Fibroblast of villous mesenchyme (primary cell): ENCODE data around the gene PDIA5. TPM values are rescaled to one million over a fixed set of nuclear protein-coding genes. Genes with fewer than 3 reads are reported as not detected.

Source experiments
- DNase-seq: peaks from one replicate; pipeline ENCODE4 v3.0.0-alpha.2; 2010; ENCODE audit warnings: low read depth
- H3K4me3 ChIP-seq: 2 replicates; pipeline ENCODE4 v1.5.1; 2011; ENCODE audit warnings: low read depth, mild to moderate bottlenecking, low read length
- total RNA-seq: library from RNA; depleted of rRNA; stranded (reverse); fragments of >200 nt; gene quantifications from 2 replicates; pipeline ENCODE4 v1.2.3, GENCODE V29; 2012
- TF ChIP-seq, protein P1 (sequence below): IDR thresholded peaks from 2 replicates; pipeline ENCODE4 v1.5.1; 2012; ENCODE audit warnings: low read depth, mild to moderate bottlenecking, low read length; ENCODE audit not compliant: insufficient read depth

PDIA5 gene
- total RNA-seq, 1 donor, result 43.6 TPM

- DNase-seq, result no peak
- H3K4me3 ChIP-seq, result no peak overlapping the region
- TF ChIP-seq, protein P1, sequence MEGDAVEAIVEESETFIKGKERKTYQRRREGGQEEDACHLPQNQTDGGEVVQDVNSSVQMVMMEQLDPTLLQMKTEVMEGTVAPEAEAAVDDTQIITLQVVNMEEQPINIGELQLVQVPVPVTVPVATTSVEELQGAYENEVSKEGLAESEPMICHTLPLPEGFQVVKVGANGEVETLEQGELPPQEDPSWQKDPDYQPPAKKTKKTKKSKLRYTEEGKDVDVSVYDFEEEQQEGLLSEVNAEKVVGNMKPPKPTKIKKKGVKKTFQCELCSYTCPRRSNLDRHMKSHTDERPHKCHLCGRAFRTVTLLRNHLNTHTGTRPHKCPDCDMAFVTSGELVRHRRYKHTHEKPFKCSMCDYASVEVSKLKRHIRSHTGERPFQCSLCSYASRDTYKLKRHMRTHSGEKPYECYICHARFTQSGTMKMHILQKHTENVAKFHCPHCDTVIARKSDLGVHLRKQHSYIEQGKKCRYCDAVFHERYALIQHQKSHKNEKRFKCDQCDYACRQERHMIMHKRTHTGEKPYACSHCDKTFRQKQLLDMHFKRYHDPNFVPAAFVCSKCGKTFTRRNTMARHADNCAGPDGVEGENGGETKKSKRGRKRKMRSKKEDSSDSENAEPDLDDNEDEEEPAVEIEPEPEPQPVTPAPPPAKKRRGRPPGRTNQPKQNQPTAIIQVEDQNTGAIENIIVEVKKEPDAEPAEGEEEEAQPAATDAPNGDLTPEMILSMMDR, result no peak
These were observed 18.2 kb upstream of the PDIA5 start for GRCh38 chr3:123048480-123049237.

DNA sequence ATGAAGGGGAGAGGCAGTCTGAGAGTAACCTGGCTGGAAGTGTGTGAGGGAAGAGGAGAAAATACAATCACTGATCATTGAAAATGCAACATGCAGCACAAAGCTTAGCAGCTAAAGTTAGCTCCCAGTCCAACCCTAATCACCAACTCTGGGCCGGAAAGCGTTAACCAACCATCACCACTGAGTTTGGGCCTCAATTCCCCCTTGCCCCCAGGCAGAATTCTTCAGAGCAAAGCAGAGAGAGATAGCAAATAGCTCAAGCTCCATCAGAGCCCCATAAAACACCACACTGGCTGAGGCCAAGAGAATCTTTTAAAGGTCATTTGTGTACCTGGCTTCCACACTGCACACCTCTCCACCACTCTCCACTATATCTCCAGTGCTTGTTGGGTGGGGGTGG is 16.2 kb upstream of the PDIA5 start:
- no peak overlapping the region for H3K4me3 ChIP-seq
- TF ChIP-seq, protein P1, result no peak
- no peak for DNase-seq

DNA sequence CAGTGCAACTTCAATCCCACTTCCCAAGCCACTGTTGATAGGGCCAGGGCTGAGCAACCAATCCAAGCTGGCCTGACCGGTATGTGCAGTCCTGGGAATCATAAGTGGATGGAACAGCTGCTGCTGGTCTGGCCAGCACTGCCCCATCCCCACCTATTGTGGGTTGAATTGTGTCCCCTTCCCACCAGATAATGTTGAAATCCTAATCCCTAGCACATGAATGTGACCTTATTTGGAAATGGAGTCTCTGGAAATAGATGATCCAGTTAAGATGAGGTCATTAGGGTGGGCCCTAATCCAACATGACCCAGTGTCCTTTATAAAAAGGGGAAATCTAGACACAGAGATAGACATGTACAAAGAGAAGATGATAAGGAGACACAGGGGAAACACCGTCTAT is 13.7 kb upstream of the PDIA5 start:
- H3K4me3 ChIP-seq, result no peak overlapping the region
- TF ChIP-seq, protein P1, result no peak
- DNase-seq, result peak; percentile 50

GRCh38 chr3:123054109-123054778 is 12.6 kb upstream of the PDIA5 start:
- H3K4me3 ChIP-seq, result no peak overlapping the region
- no peak for DNase-seq
- TF ChIP-seq, protein P1, result no peak

DNA sequence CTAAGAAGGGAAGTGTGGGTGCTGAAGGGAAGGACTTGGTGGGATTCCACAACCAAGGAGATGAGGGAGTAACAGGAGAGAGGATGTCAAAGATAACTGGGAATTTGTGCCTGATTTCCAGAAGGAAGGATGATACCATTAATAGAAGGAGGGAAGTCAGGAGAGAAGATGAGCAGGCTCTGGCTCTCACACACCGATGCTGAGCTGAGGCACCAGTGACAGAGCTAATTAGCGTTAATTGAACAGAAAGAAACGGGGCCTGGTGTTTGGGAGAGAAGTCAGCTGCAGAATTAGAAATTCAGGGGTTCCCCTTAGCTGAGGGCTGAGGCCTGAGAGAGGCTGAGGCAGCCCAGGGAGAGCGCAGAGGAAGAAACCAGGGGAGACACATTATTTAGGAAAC is 11.9 kb upstream of the PDIA5 start:
- TF ChIP-seq, protein P1, result no peak
- no peak overlapping the region for H3K4me3 ChIP-seq
- DNase-seq, result no peak

- H3K4me3 ChIP-seq, result no peak overlapping the region
- no peak for DNase-seq
- TF ChIP-seq, protein P1, result no peak
These were observed 11.5 kb upstream of the PDIA5 start for GRCh38 chr3:123055352-123055751.

DNA sequence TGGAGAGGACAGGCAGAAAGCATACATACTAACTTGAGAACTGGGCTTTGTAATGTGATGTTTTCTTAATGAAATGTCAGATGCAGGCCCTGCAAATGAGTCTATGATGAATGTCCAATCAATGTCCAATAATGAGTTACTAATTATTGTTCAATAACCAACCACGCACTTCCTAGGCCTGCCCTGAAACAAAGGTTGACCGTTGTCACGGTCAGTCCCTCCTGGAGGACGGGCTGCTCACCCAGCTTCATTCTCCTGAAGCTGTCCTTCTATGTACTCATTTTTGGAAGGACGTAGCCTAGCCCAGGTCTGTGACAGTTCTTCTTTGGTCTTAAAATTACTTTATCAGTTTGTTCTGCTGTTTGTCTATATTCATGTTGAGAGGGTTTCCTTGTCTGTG is 8.3 kb upstream of the PDIA5 start:
- TF ChIP-seq, protein P1, result no peak
- no peak for DNase-seq
- no peak overlapping the region for H3K4me3 ChIP-seq
